HG02981 (cell line): ENCODE data around the gene SMC4.

Experiments
- ATAC-seq: cut with Tn5 transposase; IDR thresholded peaks from one replicate; pipeline ENCODE4 v1.9.1; 2021; ENCODE audit warnings: mild to moderate bottlenecking, moderate library complexity; ENCODE audit not compliant: unreplicated experiment

Gene SMC4

GRCh38 chr3:160394009-160394392 lies 5.4 kb upstream of the SMC4 start:
- no peak for ATAC-seq

- no peak for ATAC-seq
Measured at GRCh38 chr3:160395297-160395696, 4.2 kb upstream of the SMC4 start.

- peak; percentile 1 for ATAC-seq
Measured at GRCh38 chr3:160398820-160399124, 678 bp upstream of the SMC4 start.

- peak; percentile 7 for ATAC-seq
Measured at GRCh38 chr3:160400030-160400701, 716 bp downstream of the SMC4 start.

- ATAC-seq: no peak
Measured at GRCh38 chr3:160400702-160401150, 1.3 kb downstream of the SMC4 start.

GRCh38 chr3:160401291-160402095 lies 2.0 kb downstream of the SMC4 start:
- no peak for ATAC-seq

GRCh38 chr3:160402221-160403027 lies 3.0 kb downstream of the SMC4 start:
- ATAC-seq: no peak

GRCh38 chr3:160403028-160403545 lies 3.6 kb downstream of the SMC4 start:
- no peak for ATAC-seq

- ATAC-seq: no peak
Measured at GRCh38 chr3:160403796-160404470, 4.5 kb downstream of the SMC4 start.

- no peak for ATAC-seq
Measured at GRCh38 chr3:160409812-160410610, 10.6 kb downstream of the SMC4 start.

GRCh38 chr3:160412477-160412876 lies 13.0 kb downstream of the SMC4 start:
- ATAC-seq: no peak

GRCh38 chr3:160413613-160414248 lies 14.3 kb downstream of the SMC4 start:
- ATAC-seq: peak; percentile 75

GRCh38 chr3:160417311-160417710 lies 17.9 kb downstream of the SMC4 start:
- no peak for ATAC-seq

GRCh38 chr3:160427832-160428424 lies 28.5 kb downstream of the SMC4 start:
- no peak for ATAC-seq

GRCh38 chr3:160434071-160434470 lies 34.6 kb downstream of the SMC4 start:
- no peak for ATAC-seq

GRCh38 chr3:160435095-160435494 lies 35.6 kb downstream of the SMC4 start:
- no peak for ATAC-seq

- no peak for ATAC-seq
Measured at GRCh38 chr3:160435747-160436146, 36.3 kb downstream of the SMC4 start.

- ATAC-seq: no peak
Measured at GRCh38 chr3:160437083-160437455, 37.6 kb downstream of the SMC4 start.

- no peak for ATAC-seq
Measured at GRCh38 chr3:160440687-160441086, 41.2 kb downstream of the SMC4 start.
